Measurements from ENCODE around the gene GABRA4. TPM values are rescaled to one million over a fixed set of nuclear protein-coding genes. Genes with fewer than 3 reads are reported as not detected.

GABRA4 gene
- total RNA-seq, 1 experiment from 2014 or later = not detected

GRCh38 chr4:46952451-46952850 lies 40.9 kb downstream of the GABRA4 start:
- Mint-ChIP-seq H3K27me3 (ENCODE audit: insufficient read depth, unreplicated experiment) (peaks cover 99% of the 10 kb centered on the region), H3K4me3 (ENCODE audit: unreplicated experiment) (no peak overlapping the region), H3K36me3 (ENCODE audit: insufficient read depth, unreplicated experiment) (no peaks in the 10 kb centered on the region), H3K9me3 (ENCODE audit: unreplicated experiment) (no peaks in the 10 kb centered on the region), H3K4me1 (ENCODE audit: insufficient read depth, unreplicated experiment) (no peaks in the 10 kb centered on the region), H3K27ac (ENCODE audit: low read depth, unreplicated experiment) (no peak overlapping the region)
- POLR2A ChIA-PET = no interaction called here
- intact Hi-C loops (cut with micrococcal nuclease) = no loop called here
- DNase-seq (ENCODE audit: unreplicated experiment) = no peak
- no peak for TF ChIP-seq CTCF (IDR thresholded peaks at IDR 0.05; ENCODE audit: unreplicated experiment)
- no TSS peak for BruUV-seq (replicated peaks)
- CTCF ChIA-PET = interaction anchor here (1.1 kb wide), 1 partner anchor 18 kb away, joined by 4 read pairs; no protein-coding TSS in a partner anchor

GRCh38 chr4:46950826-46951225 lies 42.6 kb downstream of the GABRA4 start:
- H3K4me1 Mint-ChIP-seq (ENCODE audit: insufficient read depth, unreplicated experiment) = no peaks in the 10 kb centered on the region
- no peak for DNase-seq (ENCODE audit: unreplicated experiment)
- intact Hi-C loops (cut with micrococcal nuclease) = no loop called here
- ChIA-PET POLR2A (no interaction called here), CTCF (interaction anchor here (1.0 to 1.1 kb wide), 3 partner anchors 13 to 171 kb away, joined by 3 read pairs; no protein-coding TSS in a partner anchor)
- H3K27ac Mint-ChIP-seq (ENCODE audit: low read depth, unreplicated experiment) = no peak overlapping the region
- no peak overlapping the region for H3K4me3 Mint-ChIP-seq (ENCODE audit: unreplicated experiment)
- H3K27me3 Mint-ChIP-seq (ENCODE audit: insufficient read depth, unreplicated experiment) = peaks cover 93% of the 10 kb centered on the region
- no peaks in the 10 kb centered on the region for H3K9me3 Mint-ChIP-seq (ENCODE audit: unreplicated experiment)
- TF ChIP-seq CTCF (IDR thresholded peaks at IDR 0.05; ENCODE audit: unreplicated experiment) = no peak
- no TSS peak for BruUV-seq (replicated peaks)
- no peaks in the 10 kb centered on the region for H3K36me3 Mint-ChIP-seq (ENCODE audit: insufficient read depth, unreplicated experiment)

GRCh38 chr4:46949822-46950221 lies 43.6 kb downstream of the GABRA4 start:
- CTCF ChIA-PET = interaction anchor here (1.1 kb wide), 1 partner anchor 172 kb away, joined by 3 read pairs; no protein-coding TSS in a partner anchor
- TF ChIP-seq CTCF (IDR thresholded peaks at IDR 0.05; ENCODE audit: unreplicated experiment) = no peak
- DNase-seq (ENCODE audit: unreplicated experiment) = no peak
- no peak overlapping the region for H3K27ac Mint-ChIP-seq (ENCODE audit: low read depth, unreplicated experiment)
- POLR2A ChIA-PET = no interaction called here
- H3K4me3 Mint-ChIP-seq (ENCODE audit: unreplicated experiment) = no peak overlapping the region
- H3K36me3 Mint-ChIP-seq (ENCODE audit: insufficient read depth, unreplicated experiment) = no peaks in the 10 kb centered on the region
- H3K9me3 Mint-ChIP-seq (ENCODE audit: unreplicated experiment) = no peaks in the 10 kb centered on the region
- H3K4me1 Mint-ChIP-seq (ENCODE audit: insufficient read depth, unreplicated experiment) = no peaks in the 10 kb centered on the region
- intact Hi-C loops (cut with micrococcal nuclease) = no loop called here
- H3K27me3 Mint-ChIP-seq (ENCODE audit: insufficient read depth, unreplicated experiment) = peaks cover 92% of the 10 kb centered on the region
- BruUV-seq (replicated peaks) = no TSS peak

GRCh38 chr4:46947541-46947940 lies 45.8 kb downstream of the GABRA4 start:
- CTCF ChIA-PET = no interaction called here
- DNase-seq (ENCODE audit: unreplicated experiment) = no peak
- no TSS peak for BruUV-seq (replicated peaks)
- Mint-ChIP-seq H3K36me3 (ENCODE audit: insufficient read depth, unreplicated experiment) (no peaks in the 10 kb centered on the region), H3K9me3 (ENCODE audit: unreplicated experiment) (no peaks in the 10 kb centered on the region), H3K27ac (ENCODE audit: low read depth, unreplicated experiment) (no peak overlapping the region), H3K4me3 (ENCODE audit: unreplicated experiment) (no peak overlapping the region), H3K27me3 (ENCODE audit: insufficient read depth, unreplicated experiment) (peaks cover 92% of the 10 kb centered on the region), H3K4me1 (ENCODE audit: insufficient read depth, unreplicated experiment) (no peaks in the 10 kb centered on the region)
- no peak for TF ChIP-seq CTCF (IDR thresholded peaks at IDR 0.05; ENCODE audit: unreplicated experiment)
- intact Hi-C loops (cut with micrococcal nuclease) = no loop called here
- POLR2A ChIA-PET = interaction anchor here (0.9 to 1.1 kb wide), 2 partner anchors 9 to 41 kb away, joined by 3 read pairs; no protein-coding TSS in a partner anchor

Measured in MCF 10A (cell line).